GM12878 (cell line): ENCODE results near the gene PGC. TPM values are rescaled to one million over a fixed set of nuclear protein-coding genes. Genes with fewer than 3 reads are reported as not detected.

Source experiments
- ATAC-seq: fragments of 200-7000 bp; cut with Tn5 transposase; 3 replicates; pipeline ENCODE4 v1.9.1; 2020; ENCODE audit warnings: mild to moderate bottlenecking, moderate library complexity
- BruUV-seq: library from RNA; stranded (reverse); fragments of 400-500 nt; replicated peaks from 2 replicates; lab custom pipeline; 2021; lab: Mats Ljungman, UMichigan
- CTCF ChIA-PET: fragments of 300-600 bp; sonication (Branson Sonifier 250); formaldehyde crosslinking; extraction: SDS; loops from one replicate; lab custom pipeline; 2021; ENCODE audit warnings: inconsistent platforms; lab: Yijun Ruan, JAX
- POLR2A ChIA-PET: fragments of 350-600 bp; formaldehyde crosslinking; extraction: SDS; loops from one replicate; lab custom pipeline; 2021; ENCODE audit warnings: inconsistent platforms; lab: Charles Lee
- RAD21 ChIA-PET: fragments of 300-600 bp; sonication (Branson Sonifier 250); formaldehyde crosslinking; loops from one replicate; lab custom pipeline; 2023; ENCODE audit warnings: antibody characterized with exemption; ENCODE audit not compliant: unreplicated experiment; lab: Charles Lee
- SMC1A ChIA-PET: fragments of 300-600 bp; sonication (Branson Sonifier 250); formaldehyde crosslinking; loops from one replicate; lab custom pipeline; 2023; ENCODE audit not compliant: unreplicated experiment, uncharacterized antibody; lab: Charles Lee
- DNase-seq: peaks from one replicate; pipeline ENCODE4 v3.0.0-alpha.2; 2011; ENCODE audit warnings: low read depth, low spot score
- FAIRE-seq: peaks from 3 replicates; lab custom pipeline; 2011; peaks lifted over from hg19 to GRCh38; lab: Jason Lieb, UNC
- H2AFZ ChIP-seq: 2 replicates; pipeline ENCODE4 v1.6.0; 2011; ENCODE audit warnings: low read depth, low read length, control low read depth; ENCODE audit not compliant: control insufficient read depth
- H3K27ac ChIP-seq: 2 replicates; pipeline ENCODE4 v1.5.1; 2011; ENCODE audit warnings: control low read depth; ENCODE audit not compliant: control insufficient read depth, insufficient read depth
- H3K27me3 ChIP-seq, 2 experiments: replicated peaks in 1 of 2; 2 replicates each; pipeline versions ENCODE4 v1.6.0 to v1.6.1; 2011; ENCODE audit warnings: low read length in 1 of 2; ENCODE audit not compliant: control insufficient read depth in 2 of 2, insufficient read depth in 2 of 2
- H3K36me3 ChIP-seq, 2 experiments: 2 replicates each; pipeline ENCODE4 v1.5.1; 2011; ENCODE audit warnings: low read length in 1 of 2; ENCODE audit not compliant: control insufficient read depth in 2 of 2, insufficient read depth in 2 of 2
- H3K4me1 ChIP-seq: 2 replicates; pipeline ENCODE4 v1.6.1; 2011; ENCODE audit warnings: mild to moderate bottlenecking, low read length, moderate library complexity, mixed read lengths; ENCODE audit not compliant: control insufficient read depth, insufficient read depth
- H3K4me2 ChIP-seq: 2 replicates; pipeline ENCODE4 v1.6.0; 2011; ENCODE audit warnings: control low read depth; ENCODE audit not compliant: control insufficient read depth, insufficient read depth
- H3K4me3 ChIP-seq: fragments of 200-600 bp; sonication (generic); 2 replicates; pipeline ENCODE4 v1.5.1; 2016
- H3K79me2 ChIP-seq: 2 replicates; pipeline ENCODE4 v1.6.0; 2011; ENCODE audit warnings: low read length; ENCODE audit not compliant: control insufficient read depth, insufficient read depth
- H3K9ac ChIP-seq: 2 replicates; pipeline ENCODE4 v1.8.0; 2011; ENCODE audit warnings: low read length, control low read depth, mixed read lengths; ENCODE audit not compliant: control insufficient read depth, insufficient read depth
- H3K9me3 ChIP-seq: replicated peaks from 3 replicates; pipeline ENCODE4 v1.5.1; 2011; ENCODE audit warnings: mild to moderate bottlenecking, low read length; ENCODE audit not compliant: control insufficient read depth, insufficient read depth
- H4K20me1 ChIP-seq: 2 replicates; pipeline ENCODE4 v1.6.0; 2011; ENCODE audit not compliant: control insufficient read depth, insufficient read depth
- ATF2 ChIP-seq: IDR thresholded peaks from 2 replicates; pipeline ENCODE4 v1.6.1; 2012; ENCODE audit warnings: low read length, inconsistent platforms
- BRCA1 ChIP-seq: IDR thresholded peaks from 2 replicates; pipeline ENCODE4 v1.6.1; 2011; ENCODE audit warnings: low read depth, low read length, improper control_type of control experiment
- HDAC2 ChIP-seq: fragments of 200-600 bp; sonication (generic); IDR thresholded peaks from 2 replicates; pipeline ENCODE4 v1.6.1; 2017
- IRF5 ChIP-seq: fragments of 450-650 bp; IDR thresholded peaks from 2 replicates; pipeline ENCODE4 v1.6.1; 2017; ENCODE audit warnings: borderline replicate concordance
- TARDBP ChIP-seq: IDR thresholded peaks from 2 replicates; pipeline ENCODE4 v1.6.1; 2016; ENCODE audit warnings: borderline replicate concordance
- ZBTB40 ChIP-seq: fragments of 450-650 bp; IDR thresholded peaks from 2 replicates; pipeline ENCODE4 v1.6.1; 2016; ENCODE audit warnings: mild to moderate bottlenecking, moderate library complexity, borderline replicate concordance
- WGBS: methylation state at CpG from one replicate; pipeline ENCODE4 v1.1.6; 2016; ENCODE audit warnings: low lambda C conversion rate; ENCODE audit not compliant: insufficient replicate concordance, insufficient coverage; ENCODE audit errors: missing lambda C conversion rate; 5-methylcytosine and 5-hydroxymethylcytosine counted together
- in situ Hi-C: fragments of 300-500 bp; cut with MboI; formaldehyde crosslinking; loops from 9 replicates; pipeline ENCODE4 v1.14.3; 2018; ENCODE audit warnings: mixed read lengths
- intact Hi-C: fragments of 100-400 bp; cut with micrococcal nuclease; formaldehyde crosslinking; loops from one replicate; pipeline ENCODE4 v1.14.2; 2022; ENCODE audit not compliant: unreplicated experiment
- polyA plus RNA-seq, 11 experiments: library from polyadenylated mRNA; depleted of rRNA in 4 of 11; unstranded in 6 of 11; stranded (reverse) in 5 of 11; fragments of >200 nt; fragmentation: Nextera tagmentation in 4 of 11; fragmentation: Illumina TruSeq in 1 of 11; extraction: Ambion mirVana in 4 of 11; extraction: Trizol in 1 of 11; gene quantifications; 1 replicate in 1 of 11; 2 replicates in 10 of 11; pipeline versions ENCODE4 v1.2.1 to v1.2.3, GENCODE V29; 2011 to 2016; ENCODE audit warnings: inconsistent platforms in 2 of 11, missing spikeins in 2 of 11, low read depth in 1 of 11
- total RNA-seq, 4 experiments: library from RNA; depleted of rRNA in 3 of 4; stranded (reverse); fragments of >200 nt in 3 of 4; fragmentation: Illumina TruSeq in 1 of 4; extraction: Trizol in 1 of 4; gene quantifications; 2 replicates each; pipeline versions ENCODE4 v1.2.1 to v1.2.3, GENCODE V29; 2013 to 2021

Gene PGC
- total and polyA plus RNA-seq, 10 of the 15 experiments (the other 5 are each of a cell fraction or from before 2014, with no cell fraction given): 0.26 TPM; not detected in 9

- no peak for DNase-seq
- SMC1A ChIA-PET: no interaction called here
- H2AFZ ChIP-seq: no peak overlapping the region
- no TSS peak for BruUV-seq
- RAD21 ChIA-PET: no interaction called here
- no peak for TF ChIP-seq HDAC2
- TF ChIP-seq, all 136 proteins: peak for 0
- H3K36me3 ChIP-seq: no peaks in the 10 kb centered on the region
- no peak overlapping the region for H3K4me3 ChIP-seq
- H3K4me2 ChIP-seq: no peak overlapping the region
- ChIA-PET CTCF (no interaction called here), POLR2A (no interaction called here)
- in situ Hi-C loops (no loop called here), intact Hi-C loops (no loop called here)
- ATAC-seq: no peak
- no peaks in the 10 kb centered on the region for H3K9me3 ChIP-seq
- H4K20me1 ChIP-seq: no peaks in the 10 kb centered on the region
- H3K4me1 ChIP-seq: no peaks in the 10 kb centered on the region
- FAIRE-seq: no peak
- peaks cover 0 to 4% of the 10 kb centered on the region in 2 experiments; a peak in 2 of 4 replicates for H3K27me3 ChIP-seq
- H3K79me2 ChIP-seq: no peaks in the 10 kb centered on the region
- WGBS: 24% methylated on average over 4 of the region's 4 CpGs
- H3K27ac ChIP-seq: no peak overlapping the region
- no peak overlapping the region for H3K9ac ChIP-seq
Observed at GRCh38 chr6:41755895-41756294, 8.7 kb upstream of the PGC start.

GRCh38 chr6:41750374-41750773 is 3.2 kb upstream of the PGC start:
- no peak for TF ChIP-seq TARDBP
- TF ChIP-seq ATF2: no peak
- TF ChIP-seq BRCA1: no peak
- no peak for TF ChIP-seq IRF5
- no peak for TF ChIP-seq ZBTB40

More at GRCh38 chr6:41750374-41750773, 3.2 kb upstream of the PGC start:
- no TSS peak for BruUV-seq
- no peak overlapping the region for H3K27ac ChIP-seq
- POLR2A ChIA-PET: no interaction called here
- no peak for FAIRE-seq
- in situ Hi-C loops (no loop called here), intact Hi-C loops (no loop called here)
- H3K4me2 ChIP-seq: no peak overlapping the region
- RAD21 ChIA-PET: no interaction called here
- no peaks in the 10 kb centered on the region for H3K9me3 ChIP-seq
- no peaks in the 10 kb centered on the region for H3K4me1 ChIP-seq
- WGBS: 67% methylated on average over 3 of the region's 3 CpGs
- no peaks in the 10 kb centered on the region for H4K20me1 ChIP-seq
- H3K79me2 ChIP-seq: no peaks in the 10 kb centered on the region
- no peaks in the 10 kb centered on the region; a peak in 1 of 4 replicates for H3K27me3 ChIP-seq
- SMC1A ChIA-PET: no interaction called here
- DNase-seq: no peak
- H3K4me3 ChIP-seq: no peak overlapping the region
- no peak overlapping the region for H2AFZ ChIP-seq
- no peaks in the 10 kb centered on the region for H3K36me3 ChIP-seq
- H3K9ac ChIP-seq: no peak overlapping the region
- CTCF ChIA-PET: interaction anchor here (1.1 kb wide), 1 partner anchor 13 kb away, joined by 3 read pairs; no protein-coding TSS in a partner anchor
- ATAC-seq: no peak
